HG02759 (cell line): ENCODE results near the gene ZNF277.

Experiments
- ATAC-seq: cut with Tn5 transposase; IDR thresholded peaks from one replicate; pipeline ENCODE4 v1.9.1; 2021; ENCODE audit warnings: mild to moderate bottlenecking, moderate library complexity; ENCODE audit not compliant: unreplicated experiment

ZNF277 gene

GRCh38 chr7:112184455-112184854 is 22.0 kb upstream of the ZNF277 start:
- no peak for ATAC-seq

GRCh38 chr7:112185005-112185834 is 21.3 kb upstream of the ZNF277 start:
- ATAC-seq, result no peak

- ATAC-seq, result no peak
Observed at GRCh38 chr7:112186300-112186699, 20.2 kb upstream of the ZNF277 start.

GRCh38 chr7:112188257-112188656 is 18.2 kb upstream of the ZNF277 start:
- no peak for ATAC-seq

GRCh38 chr7:112189691-112190090 is 16.8 kb upstream of the ZNF277 start:
- no peak for ATAC-seq

GRCh38 chr7:112190120-112190519 is 16.4 kb upstream of the ZNF277 start:
- no peak for ATAC-seq

GRCh38 chr7:112192236-112193154 is 14.0 kb upstream of the ZNF277 start:
- no peak for ATAC-seq

- no peak for ATAC-seq
Observed at GRCh38 chr7:112193915-112194502, 12.5 kb upstream of the ZNF277 start.

GRCh38 chr7:112195717-112196116 is 10.8 kb upstream of the ZNF277 start:
- no peak for ATAC-seq

- ATAC-seq, result no peak
Observed at GRCh38 chr7:112197322-112197721, 9.2 kb upstream of the ZNF277 start.

- no peak for ATAC-seq
Observed at GRCh38 chr7:112199035-112199655, 7.3 kb upstream of the ZNF277 start.

- ATAC-seq, result no peak
Observed at GRCh38 chr7:112199672-112200071, 6.8 kb upstream of the ZNF277 start.

- ATAC-seq, result no peak
Observed at GRCh38 chr7:112201411-112201810, 5.1 kb upstream of the ZNF277 start.

- no peak for ATAC-seq
Observed at GRCh38 chr7:112201839-112202238, 4.7 kb upstream of the ZNF277 start.

- ATAC-seq, result no peak
Observed at GRCh38 chr7:112202816-112203215, 3.7 kb upstream of the ZNF277 start.

- ATAC-seq, result no peak
Observed at GRCh38 chr7:112203365-112203739, 3.1 kb upstream of the ZNF277 start.

- ATAC-seq, result no peak
Observed at GRCh38 chr7:112204499-112205342, 1.8 kb upstream of the ZNF277 start.

- ATAC-seq, result peak; percentile 11
Observed at GRCh38 chr7:112205343-112206237, 905 bp upstream of the ZNF277 start.

- no peak for ATAC-seq
Observed at GRCh38 chr7:112206991-112207592, 597 bp downstream of the ZNF277 start.
